ENCODE results near the gene TDRD3.

TDRD3 gene

DNA sequence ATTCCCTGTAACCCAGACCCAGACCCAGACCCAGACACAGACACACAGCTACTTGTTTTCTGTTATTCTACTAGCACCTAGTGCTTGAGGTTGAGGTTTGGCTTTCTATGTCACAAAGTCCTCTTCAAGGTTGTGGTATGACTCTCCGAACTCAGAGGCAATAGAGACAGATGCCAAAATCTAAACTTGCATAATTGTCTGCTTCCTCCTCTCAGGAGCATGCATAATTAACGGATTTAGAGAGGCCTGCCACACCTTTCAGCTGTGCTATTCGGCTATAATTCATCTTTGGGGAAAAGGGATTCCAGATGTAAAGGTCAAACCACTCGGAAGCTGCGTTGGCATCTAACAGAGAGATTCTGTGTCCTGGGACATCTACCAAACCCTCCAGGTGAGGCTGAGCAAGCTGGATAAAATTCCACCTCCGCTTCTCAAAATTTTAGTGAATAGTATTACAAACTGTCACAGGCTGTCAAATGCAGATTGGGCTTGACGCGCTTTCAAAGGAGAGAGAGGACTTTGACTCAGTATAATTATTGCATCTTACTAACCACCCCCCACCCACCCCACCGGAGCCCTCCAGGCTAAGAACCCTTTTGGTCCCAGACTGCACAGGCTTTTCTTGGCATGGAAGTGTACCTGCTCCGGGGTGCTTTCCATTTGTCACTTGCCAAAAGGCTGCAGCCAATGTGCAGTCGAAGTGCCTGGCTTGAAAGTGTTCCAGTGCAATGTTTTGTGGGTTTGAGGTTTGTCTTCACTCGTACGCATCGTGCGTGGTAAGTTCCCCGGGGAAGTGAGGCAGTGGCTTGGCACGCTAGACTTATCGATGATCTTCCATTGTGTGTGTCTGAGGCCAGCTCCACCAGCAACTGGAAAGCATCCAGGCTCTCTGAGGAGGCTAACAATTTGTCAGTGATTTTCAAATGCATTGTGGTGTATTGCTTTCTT, 194.1 kb downstream of the TDRD3 start:
- no peaks in the 10 kb centered on the region for H3K36me3 ChIP-seq (ENCODE audit: control insufficient read depth, low read length)
- no peaks in the 10 kb centered on the region for H4K20me1 ChIP-seq (ENCODE audit: control insufficient read depth, insufficient read depth, low read depth, low read length)
- no peaks in the 10 kb centered on the region for H3K9me2 ChIP-seq (replicated peaks; ENCODE audit: control insufficient read depth, low read length)
- H3K4me1 ChIP-seq (ENCODE audit: control insufficient read depth, low read length), result no peaks in the 10 kb centered on the region
- H3K4me2 ChIP-seq (ENCODE audit: low read length), result no peak overlapping the region
- H3K79me2 ChIP-seq (ENCODE audit: control insufficient read depth, low read length), result no peaks in the 10 kb centered on the region
- no peaks in the 10 kb centered on the region for H3K27me3 ChIP-seq (ENCODE audit: control insufficient read depth, low read length)
- no peak overlapping the region for H3K27ac ChIP-seq (ENCODE audit: low read depth, low read length)
- H3K9me3 ChIP-seq (ENCODE audit: control insufficient read depth, insufficient read depth, low read length), result no peaks in the 10 kb centered on the region
- TF ChIP-seq EZH2phosphoT487 (IDR thresholded peaks at IDR 0.05; ENCODE audit: borderline replicate concordance, low read length), result no peak
- TF ChIP-seq, protein P1, sequence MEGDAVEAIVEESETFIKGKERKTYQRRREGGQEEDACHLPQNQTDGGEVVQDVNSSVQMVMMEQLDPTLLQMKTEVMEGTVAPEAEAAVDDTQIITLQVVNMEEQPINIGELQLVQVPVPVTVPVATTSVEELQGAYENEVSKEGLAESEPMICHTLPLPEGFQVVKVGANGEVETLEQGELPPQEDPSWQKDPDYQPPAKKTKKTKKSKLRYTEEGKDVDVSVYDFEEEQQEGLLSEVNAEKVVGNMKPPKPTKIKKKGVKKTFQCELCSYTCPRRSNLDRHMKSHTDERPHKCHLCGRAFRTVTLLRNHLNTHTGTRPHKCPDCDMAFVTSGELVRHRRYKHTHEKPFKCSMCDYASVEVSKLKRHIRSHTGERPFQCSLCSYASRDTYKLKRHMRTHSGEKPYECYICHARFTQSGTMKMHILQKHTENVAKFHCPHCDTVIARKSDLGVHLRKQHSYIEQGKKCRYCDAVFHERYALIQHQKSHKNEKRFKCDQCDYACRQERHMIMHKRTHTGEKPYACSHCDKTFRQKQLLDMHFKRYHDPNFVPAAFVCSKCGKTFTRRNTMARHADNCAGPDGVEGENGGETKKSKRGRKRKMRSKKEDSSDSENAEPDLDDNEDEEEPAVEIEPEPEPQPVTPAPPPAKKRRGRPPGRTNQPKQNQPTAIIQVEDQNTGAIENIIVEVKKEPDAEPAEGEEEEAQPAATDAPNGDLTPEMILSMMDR (IDR thresholded peaks at IDR 0.05; ENCODE audit: low read depth, low read length, poor library complexity, severe bottlenecking), result no peak
- no peak overlapping the region for H3K4me3 ChIP-seq (ENCODE audit: low read length)
- no peaks in the 10 kb centered on the region for H3F3A ChIP-seq (ENCODE audit: control insufficient read depth, insufficient read depth)

DNA sequence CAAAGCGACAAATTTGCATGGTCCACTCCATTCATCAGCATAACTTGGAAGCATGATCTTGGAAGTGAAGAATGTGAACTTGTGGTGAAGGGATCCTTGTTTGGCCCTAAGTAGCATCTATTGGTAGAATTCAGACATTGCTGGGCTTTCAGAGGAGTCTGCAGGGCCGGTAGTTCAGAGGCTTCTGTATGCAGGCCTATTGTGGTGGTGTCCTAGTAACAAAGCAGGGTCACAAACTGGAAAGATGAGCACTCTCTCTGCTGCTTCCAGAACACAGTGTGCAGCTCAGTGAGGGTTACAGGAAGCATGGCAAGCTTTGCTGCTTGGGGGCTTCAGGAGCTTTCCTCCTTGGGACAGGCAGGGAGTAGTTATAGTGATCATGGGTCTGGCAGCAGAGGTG, 206.0 kb downstream of the TDRD3 start:
- Histone ChIP-seq H3K36me3 (ENCODE audit: control insufficient read depth, low read length) (no peaks in the 10 kb centered on the region), H3K4me1 (ENCODE audit: control insufficient read depth, low read length) (no peaks in the 10 kb centered on the region), H3K9me2 (replicated peaks; ENCODE audit: control insufficient read depth, low read length) (no peaks in the 10 kb centered on the region), H4K20me1 (ENCODE audit: control insufficient read depth, insufficient read depth, low read depth, low read length) (no peaks in the 10 kb centered on the region), H3F3A (ENCODE audit: control insufficient read depth, insufficient read depth) (no peaks in the 10 kb centered on the region), H3K4me3 (ENCODE audit: low read length) (no peak overlapping the region), H3K27me3 (ENCODE audit: control insufficient read depth, low read length) (no peaks in the 10 kb centered on the region), H3K9me3 (ENCODE audit: control insufficient read depth, insufficient read depth, low read length) (no peaks in the 10 kb centered on the region), H3K27ac (ENCODE audit: low read depth, low read length) (no peak overlapping the region), H3K79me2 (ENCODE audit: control insufficient read depth, low read length) (no peaks in the 10 kb centered on the region), H3K4me2 (ENCODE audit: low read length) (no peak overlapping the region)
- TF ChIP-seq EZH2phosphoT487 (IDR thresholded peaks at IDR 0.05; ENCODE audit: borderline replicate concordance, low read length), result no peak
- TF ChIP-seq, protein P1 (IDR thresholded peaks at IDR 0.05; ENCODE audit: low read depth, low read length, poor library complexity, severe bottlenecking), result no peak

DNA sequence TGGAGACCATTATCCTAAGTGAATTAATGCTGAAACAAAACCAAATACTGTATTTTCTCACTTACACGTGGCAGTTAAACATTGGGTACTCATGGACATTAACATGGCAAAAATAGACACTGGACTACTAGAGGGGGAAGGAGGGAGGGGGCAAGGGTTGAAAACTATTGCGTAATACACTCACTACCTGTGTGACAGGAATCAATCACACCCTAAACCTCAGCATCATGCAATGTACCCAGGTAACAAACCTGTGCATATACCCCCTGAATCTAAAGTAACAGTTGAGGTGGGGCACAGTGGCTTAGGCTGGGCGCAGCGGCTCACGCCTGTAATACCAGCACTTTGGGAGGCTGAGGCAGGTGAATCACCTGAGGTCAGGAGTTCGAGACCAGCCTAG, 207.0 kb downstream of the TDRD3 start:
- Histone ChIP-seq H3K36me3 (ENCODE audit: control insufficient read depth, low read length) (no peaks in the 10 kb centered on the region), H3K4me1 (ENCODE audit: control insufficient read depth, low read length) (no peaks in the 10 kb centered on the region), H4K20me1 (ENCODE audit: control insufficient read depth, insufficient read depth, low read depth, low read length) (no peaks in the 10 kb centered on the region), H3K9me2 (replicated peaks; ENCODE audit: control insufficient read depth, low read length) (no peaks in the 10 kb centered on the region), H3K27me3 (ENCODE audit: control insufficient read depth, low read length) (no peaks in the 10 kb centered on the region), H3K79me2 (ENCODE audit: control insufficient read depth, low read length) (no peaks in the 10 kb centered on the region), H3K4me3 (ENCODE audit: low read length) (no peak overlapping the region), H3K27ac (ENCODE audit: low read depth, low read length) (no peak overlapping the region), H3F3A (ENCODE audit: control insufficient read depth, insufficient read depth) (no peaks in the 10 kb centered on the region), H3K9me3 (ENCODE audit: control insufficient read depth, insufficient read depth, low read length) (no peaks in the 10 kb centered on the region), H3K4me2 (ENCODE audit: low read length) (no peak overlapping the region)
- TF ChIP-seq, protein P1 (IDR thresholded peaks at IDR 0.05; ENCODE audit: low read depth, low read length, poor library complexity, severe bottlenecking), result no peak
- TF ChIP-seq EZH2phosphoT487 (IDR thresholded peaks at IDR 0.05; ENCODE audit: borderline replicate concordance, low read length), result no peak
